ENCODE results near the gene SLC6A18. TPM values are rescaled to one million over a fixed set of nuclear protein-coding genes. Genes with fewer than 3 reads are reported as not detected.
"Not testable (repeated sequence)": the region's sequence is repeated elsewhere in the genome, so short reads cannot be mapped to it uniquely, and the experiment has no call there.

Gene SLC6A18
- total RNA-seq, 2 donors from 2014 or later: not detected

GRCh38 chr5:1288439-1289335, 63.5 kb downstream of the SLC6A18 start:
- Histone ChIP-seq H3K4me3 (no peak overlapping the region), H3K36me3 (no peaks in the 10 kb centered on the region), H3K4me1 (no peaks in the 10 kb centered on the region), H3K27ac (no peak overlapping the region), H3K27me3 (no peaks in the 10 kb centered on the region), H3K9me3 (peaks cover 0 to 6% of the 10 kb centered on the region in 2 donors)
- DNase-seq (ENCODE audit: low spot score): no peak
- TF ChIP-seq, protein P1, sequence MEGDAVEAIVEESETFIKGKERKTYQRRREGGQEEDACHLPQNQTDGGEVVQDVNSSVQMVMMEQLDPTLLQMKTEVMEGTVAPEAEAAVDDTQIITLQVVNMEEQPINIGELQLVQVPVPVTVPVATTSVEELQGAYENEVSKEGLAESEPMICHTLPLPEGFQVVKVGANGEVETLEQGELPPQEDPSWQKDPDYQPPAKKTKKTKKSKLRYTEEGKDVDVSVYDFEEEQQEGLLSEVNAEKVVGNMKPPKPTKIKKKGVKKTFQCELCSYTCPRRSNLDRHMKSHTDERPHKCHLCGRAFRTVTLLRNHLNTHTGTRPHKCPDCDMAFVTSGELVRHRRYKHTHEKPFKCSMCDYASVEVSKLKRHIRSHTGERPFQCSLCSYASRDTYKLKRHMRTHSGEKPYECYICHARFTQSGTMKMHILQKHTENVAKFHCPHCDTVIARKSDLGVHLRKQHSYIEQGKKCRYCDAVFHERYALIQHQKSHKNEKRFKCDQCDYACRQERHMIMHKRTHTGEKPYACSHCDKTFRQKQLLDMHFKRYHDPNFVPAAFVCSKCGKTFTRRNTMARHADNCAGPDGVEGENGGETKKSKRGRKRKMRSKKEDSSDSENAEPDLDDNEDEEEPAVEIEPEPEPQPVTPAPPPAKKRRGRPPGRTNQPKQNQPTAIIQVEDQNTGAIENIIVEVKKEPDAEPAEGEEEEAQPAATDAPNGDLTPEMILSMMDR (IDR thresholded peaks at IDR 0.05): no peak

- not testable (repeated sequence) for DNase-seq (ENCODE audit: low spot score); H3K36me3 ChIP-seq; H3K4me3 ChIP-seq; H3K27ac ChIP-seq; H3K27me3 ChIP-seq; H3K4me1 ChIP-seq; H3K9me3 ChIP-seq
Observed at GRCh38 chr5:1289559-1289958, 64.4 kb downstream of the SLC6A18 start.

GRCh38 chr5:1290956-1291355, 65.8 kb downstream of the SLC6A18 start:
- H3K36me3 ChIP-seq; H3K4me1 ChIP-seq; H3K4me3 ChIP-seq; H3K27ac ChIP-seq; H3K9me3 ChIP-seq; DNase-seq (ENCODE audit: low spot score): not testable (repeated sequence)
- peaks cover 0 to 15% of the 10 kb centered on the region in 2 donors for H3K27me3 ChIP-seq

GRCh38 chr5:1291611-1292080, 66.5 kb downstream of the SLC6A18 start:
- Histone ChIP-seq H3K27me3 (peaks cover 0 to 15% of the 10 kb centered on the region in 2 donors), H3K4me1 (peaks cover 0 to 8% of the 10 kb centered on the region in 2 donors), H3K27ac (no peak overlapping the region), H3K36me3 (no peaks in the 10 kb centered on the region), H3K9me3 (peaks cover 0 to 6% of the 10 kb centered on the region in 2 donors), H3K4me3 (no peak overlapping the region)
- DNase-seq (ENCODE audit: low spot score): no peak
- TF ChIP-seq, protein P1 (IDR thresholded peaks at IDR 0.05): no peak

- H3K4me3 ChIP-seq: no peak overlapping the region
Observed at GRCh38 chr5:1292139-1292538, 67.0 kb downstream of the SLC6A18 start.

GRCh38 chr5:1292846-1293415, 67.8 kb downstream of the SLC6A18 start:
- peaks cover 0 to 15% of the 10 kb centered on the region in 2 donors for H3K27me3 ChIP-seq
- no peaks in the 10 kb centered on the region for H3K36me3 ChIP-seq
- H3K4me3 ChIP-seq: no peak overlapping the region
- H3K27ac ChIP-seq: no peak overlapping the region
- H3K9me3 ChIP-seq: peaks cover 0 to 6% of the 10 kb centered on the region in 2 donors
- H3K4me1 ChIP-seq: peaks cover 0 to 8% of the 10 kb centered on the region in 2 donors
- DNase-seq (ENCODE audit: low spot score): no peak
- TF ChIP-seq, protein P1 (IDR thresholded peaks at IDR 0.05): no peak

More at GRCh38 chr5:1292139-1292538, 67.0 kb downstream of the SLC6A18 start:
- no peak for DNase-seq (ENCODE audit: low spot score)
- H3K36me3 ChIP-seq: no peaks in the 10 kb centered on the region
- H3K27me3 ChIP-seq: peaks cover 0 to 15% of the 10 kb centered on the region in 2 donors
- TF ChIP-seq, protein P1 (IDR thresholded peaks at IDR 0.05): no peak
- peaks cover 0 to 8% of the 10 kb centered on the region in 2 donors for H3K4me1 ChIP-seq
- H3K27ac ChIP-seq: no peak overlapping the region
- peaks cover 0 to 6% of the 10 kb centered on the region in 2 donors for H3K9me3 ChIP-seq
